Activated naive CD4-positive, alpha-beta T cell treated with anti-CD3 and anti-CD28 coated beads, Interleukin-2, amount 50 U/mL, for 72 hours (primary cell): ENCODE measurements around the gene COMMD3. TPM values are rescaled to one million over a fixed set of nuclear protein-coding genes. Genes with fewer than 3 reads are reported as not detected.

Source experiments
- ATAC-seq, 2 donors: fragments of 150-1000 bp; cut with Tn5 transposase; 2 replicates each; pipeline ENCODE4 v1.10.0; 2021; ENCODE audit warnings: mild to moderate bottlenecking in 2 of 2, moderate library complexity in 2 of 2
- DNase-seq, 2 donors: peaks; one replicate each; pipeline ENCODE4 v3.0.0; 2021 to 2022; ENCODE audit warnings: low spot score in 2 of 2
- H3K27ac Mint-ChIP-seq, 2 donors: one replicate each; pipeline ENCODE4 v1.8.0; 2022; ENCODE audit warnings: mild to moderate bottlenecking in 2 of 2, mixed read lengths in 2 of 2
- H3K36me3 Mint-ChIP-seq, 2 donors: one replicate each; pipeline ENCODE4 v1.8.0; 2022; ENCODE audit warnings: mixed read lengths in 2 of 2
- H3K9me3 Mint-ChIP-seq, 2 donors: one replicate each; pipeline ENCODE4 v1.8.0; 2022; ENCODE audit warnings: mixed read lengths in 2 of 2
- total RNA-seq, 2 donors: library from RNA; stranded (reverse); gene quantifications; one replicate each; pipeline ENCODE4 v1.2.3, GENCODE V29; 2022

Gene COMMD3
- total RNA-seq, 2 donors from 2014 or later, result 57.3 to 91.3 TPM

- DNase-seq (no peak), ATAC-seq (peak; percentile 22 to 32)
- Mint-ChIP-seq H3K9me3 (no peaks in the 10 kb centered on the region), H3K27ac (peak overlapping the region; percentile 90 to 98), H3K36me3 (peaks cover 11 to 20% of the 10 kb centered on the region in 2 donors)
These were observed 518 bp upstream of the COMMD3 start for GRCh38 chr10:22315455-22316285.

GRCh38 chr10:22317076-22317370 is 835 bp downstream of the COMMD3 start:
- Mint-ChIP-seq H3K27ac (peak overlapping the region; percentile 57 to 90), H3K9me3 (no peaks in the 10 kb centered on the region), H3K36me3 (peaks cover 11 to 22% of the 10 kb centered on the region in 2 donors)
- ATAC-seq, result peak; percentile 15 to 37
- DNase-seq, result no peak

- Mint-ChIP-seq H3K36me3 (peaks cover 17 to 27% of the 10 kb centered on the region in 2 donors), H3K9me3 (no peaks in the 10 kb centered on the region), H3K27ac (no peak overlapping the region)
- DNase-seq, result no peak
- ATAC-seq, result no peak
These were observed 1.8 kb downstream of the COMMD3 start for GRCh38 chr10:22317771-22318565.

- ATAC-seq (no peak), DNase-seq (no peak)
- Mint-ChIP-seq H3K36me3 (peaks cover 17 to 27% of the 10 kb centered on the region in 2 donors), H3K27ac (no peak overlapping the region), H3K9me3 (no peaks in the 10 kb centered on the region)
These were observed 2.6 kb downstream of the COMMD3 start for GRCh38 chr10:22318772-22319171.

- Mint-ChIP-seq H3K9me3 (no peaks in the 10 kb centered on the region), H3K27ac (peak overlapping the region; percentile 87 to 89), H3K36me3 (peaks cover 17 to 31% of the 10 kb centered on the region in 2 donors)
- no peak for ATAC-seq
- DNase-seq, result no peak
These were observed 3.4 kb downstream of the COMMD3 start for GRCh38 chr10:22319547-22319979.

GRCh38 chr10:22319980-22320558 is 3.9 kb downstream of the COMMD3 start:
- Mint-ChIP-seq H3K36me3 (peaks cover 17 to 36% of the 10 kb centered on the region in 2 donors), H3K9me3 (no peaks in the 10 kb centered on the region), H3K27ac (peak overlapping the region; percentile 87 to 89)
- DNase-seq (no peak), ATAC-seq (no peak)

GRCh38 chr10:22320591-22321155 is 4.5 kb downstream of the COMMD3 start, which contains the start of gene BMI1:
TSS of gene BMI1 (plus strand) at chr10:22321099. CDS start at chr10:22326450, 5,351 bp downstream.
- Mint-ChIP-seq H3K36me3 (peaks cover 12 to 33% of the 10 kb centered on the region in 2 donors), H3K9me3 (no peaks in the 10 kb centered on the region), H3K27ac (peak within 1 kb of the TSS; percentile 88 to 89)
- ATAC-seq (peak; percentile 45 to 50), DNase-seq (peak in 1 of 2 donors; percentile 44)

- ATAC-seq (peak; percentile 46 to 47), DNase-seq (peak; percentile 57 to 66)
- peaks cover 11 to 34% of the 10 kb centered on the region in 2 donors for H3K36me3 Mint-ChIP-seq
- H3K9me3 Mint-ChIP-seq, result no peaks in the 10 kb centered on the region
- H3K27ac Mint-ChIP-seq, result peak overlapping the region; percentile 49 to 85
These were observed 5.2 kb downstream of the COMMD3 start for GRCh38 chr10:22321156-22321923.

- H3K9me3 Mint-ChIP-seq, result no peaks in the 10 kb centered on the region
- peak overlapping the region; percentile 81 to 88 for H3K27ac Mint-ChIP-seq
These were observed 5.9 kb downstream of the COMMD3 start for GRCh38 chr10:22321924-22322640.

GRCh38 chr10:22322641-22323160 is 6.5 kb downstream of the COMMD3 start:
- H3K27ac Mint-ChIP-seq, result peak overlapping the region in 1 of 2 donors; percentile 81
- H3K9me3 Mint-ChIP-seq, result no peaks in the 10 kb centered on the region
- no peak for DNase-seq
- H3K36me3 Mint-ChIP-seq, result peaks cover 11 to 32% of the 10 kb centered on the region in 2 donors
- no peak for ATAC-seq

More at GRCh38 chr10:22321924-22322640, 5.9 kb downstream of the COMMD3 start:
- ATAC-seq (no peak), DNase-seq (no peak)
- peaks cover 11 to 32% of the 10 kb centered on the region in 2 donors for H3K36me3 Mint-ChIP-seq

- Mint-ChIP-seq H3K36me3 (peaks cover 11 to 32% of the 10 kb centered on the region in 2 donors), H3K9me3 (no peaks in the 10 kb centered on the region), H3K27ac (no peak overlapping the region)
- DNase-seq (no peak), ATAC-seq (no peak)
These were observed 7.5 kb downstream of the COMMD3 start for GRCh38 chr10:22323538-22324305.

- Mint-ChIP-seq H3K9me3 (no peaks in the 10 kb centered on the region), H3K36me3 (peaks cover 16 to 34% of the 10 kb centered on the region in 2 donors), H3K27ac (peak overlapping the region in 1 of 2 donors; percentile 24)
- DNase-seq, result no peak
- no peak for ATAC-seq
These were observed 8.2 kb downstream of the COMMD3 start for GRCh38 chr10:22324413-22324812.

- Mint-ChIP-seq H3K36me3 (peaks cover 16 to 36% of the 10 kb centered on the region in 2 donors), H3K27ac (peak overlapping the region; percentile 24 to 55), H3K9me3 (no peaks in the 10 kb centered on the region)
- DNase-seq, result no peak
- ATAC-seq, result no peak
These were observed 8.7 kb downstream of the COMMD3 start for GRCh38 chr10:22324893-22325271.

GRCh38 chr10:22325272-22326144 is 9.3 kb downstream of the COMMD3 start:
- peaks cover 11 to 31% of the 10 kb centered on the region in 2 donors for H3K36me3 Mint-ChIP-seq
- ATAC-seq (peak; percentile 38 to 65), DNase-seq (peak; percentile 63 to 65)
- H3K27ac Mint-ChIP-seq, result peak overlapping the region; percentile 24 to 55
- H3K9me3 Mint-ChIP-seq, result no peaks in the 10 kb centered on the region
